A549 (cell line): ENCODE measurements around the gene PCSK6. TPM values are rescaled to one million over a fixed set of nuclear protein-coding genes. Genes with fewer than 3 reads are reported as not detected.

Source experiments
- ATAC-seq, 2 experiments: fragments of 200-7000 bp in 1 of 2; fragments of >200 bp in 1 of 2; cut with Nextera tagmentation in 1 of 2; cut with Tn5 transposase in 1 of 2; 3 replicates each; pipeline versions ENCODE4 v1.8.0 to v1.9.1; 2018 to 2020; ENCODE audit warnings: mild to moderate bottlenecking in 1 of 2, moderate library complexity in 1 of 2
- CTCF ChIA-PET: fragments of 300-600 bp; sonication (Branson Sonifier 250); formaldehyde crosslinking; extraction: SDS; loops from one replicate; lab custom pipeline; 2021; ENCODE audit warnings: antibody characterized with exemption, inconsistent platforms; lab: Yijun Ruan, JAX
- POLR2A ChIA-PET: fragments of 350-600 bp; formaldehyde crosslinking; extraction: SDS; loops from one replicate; lab custom pipeline; 2021; ENCODE audit warnings: antibody characterized with exemption, inconsistent platforms; lab: Yijun Ruan, JAX
- DNase-seq, 2 experiments: peaks; one replicate each; pipeline versions ENCODE4 v3.0.0 to v3.0.0-alpha.2; 2011 to 2016; ENCODE audit warnings: low read depth in 1 of 2, low spot score in 1 of 2
- FAIRE-seq: peaks from 2 replicates; lab custom pipeline; 2011; peaks lifted over from hg19 to GRCh38; lab: Jason Lieb, UNC
- H3K27ac ChIP-seq, 2 experiments: fragments of >200 bp; sonication (Bioruptor Twin); formaldehyde crosslinking; 3 replicates each; pipeline ENCODE4 v1.5.1; 2016 to 2017
- H3K4me1 ChIP-seq: fragments of >200 bp; sonication (Bioruptor Twin); formaldehyde crosslinking; 3 replicates; pipeline ENCODE4 v1.6.1; 2016
- H3K4me2 ChIP-seq: fragments of >200 bp; sonication (Bioruptor Twin); formaldehyde crosslinking; 3 replicates; pipeline ENCODE4 v1.6.1; 2016
- H3K4me3 ChIP-seq: fragments of >200 bp; sonication (Bioruptor Twin); formaldehyde crosslinking; 3 replicates; pipeline ENCODE4 v1.5.1; 2016
- H3K9me3 ChIP-seq: fragments of >200 bp; sonication (Bioruptor Twin); formaldehyde crosslinking; 3 replicates; pipeline ENCODE4 v1.6.1; 2016
- ATOH8 ChIP-seq: fragments of 250-450 bp; sonication (Bioruptor Pico); IDR thresholded peaks from 2 replicates; pipeline ENCODE4 v1.5.0; 2020; ENCODE audit warnings: low read depth, mild to moderate bottlenecking, moderate library complexity
- CBX2 ChIP-seq: fragments of 200-600 bp; sonication (generic); IDR thresholded peaks from 2 replicates; pipeline ENCODE4 v1.6.1; 2016; ENCODE audit warnings: low read depth, mild to moderate bottlenecking, borderline replicate concordance
- CEBPB ChIP-seq, 2 experiments: fragments of >200 bp in 1 of 2; sonication (Bioruptor Twin) in 1 of 2; formaldehyde crosslinking in 1 of 2; IDR thresholded peaks; 2 replicates each; pipeline ENCODE4 v1.6.1; 2012 to 2016
- CHD2 ChIP-seq: fragments of 150-350 bp; IDR thresholded peaks from 2 replicates; pipeline ENCODE4 v1.6.1; 2014; ENCODE audit warnings: low read length; ENCODE audit not compliant: partially characterized antibody
- CHD4 ChIP-seq: fragments of 200-600 bp; sonication (generic); IDR thresholded peaks from 2 replicates; pipeline ENCODE4 v1.6.1; 2016; ENCODE audit warnings: antibody characterized with exemption, mild to moderate bottlenecking, borderline replicate concordance
- EHMT2 ChIP-seq: fragments of 200-600 bp; sonication (generic); IDR thresholded peaks from 2 replicates; pipeline ENCODE4 v1.6.1; 2016; ENCODE audit warnings: antibody characterized with exemption, low read depth, mild to moderate bottlenecking, moderate library complexity
- ELK1 ChIP-seq: fragments of 150-350 bp; IDR thresholded peaks from 2 replicates; pipeline ENCODE4 v1.6.1; 2014; ENCODE audit warnings: low read depth, mild to moderate bottlenecking, low read length
- FOSL2 ChIP-seq, 2 experiments: fragments of 450-650 bp in 1 of 2; fragments of >200 bp in 1 of 2; sonication (Bioruptor Twin) in 1 of 2; formaldehyde crosslinking; IDR thresholded peaks; 2 replicates each; pipeline versions ENCODE4 v1.5.0 to v1.6.1; 2016 to 2020; ENCODE audit warnings: mild to moderate bottlenecking in 1 of 2, moderate library complexity in 1 of 2
- HDAC2 ChIP-seq: fragments of 200-600 bp; sonication (generic); IDR thresholded peaks from 2 replicates; pipeline ENCODE4 v1.6.1; 2016
- HOXB13 ChIP-seq: fragments of 250-450 bp; sonication (Bioruptor Pico); IDR thresholded peaks from 2 replicates; pipeline ENCODE4 v1.5.0; 2020; ENCODE audit warnings: low read depth, mild to moderate bottlenecking, moderate library complexity
- JUN ChIP-seq, 2 experiments: fragments of >200 bp; sonication (Bioruptor Twin); formaldehyde crosslinking; IDR thresholded peaks; 2 replicates in 1 of 2; 3 replicates in 1 of 2; pipeline ENCODE4 v1.6.1; 2016 to 2017
- MAX ChIP-seq: IDR thresholded peaks from 2 replicates; pipeline ENCODE4 v1.6.1; 2012
- POLR2AphosphoS2 ChIP-seq: conservative IDR thresholded peaks from 2 replicates; pipeline ENCODE4 v1.6.1; 2012; ENCODE audit warnings: low read length, improper control_type of control experiment, inconsistent platforms
- RCOR1 ChIP-seq: fragments of 150-350 bp; IDR thresholded peaks from 2 replicates; pipeline ENCODE4 v1.6.1; 2014; ENCODE audit warnings: antibody characterized with exemption, low read length, low read depth
- REST ChIP-seq: fragments of 200-600 bp; sonication (generic); IDR thresholded peaks from 2 replicates; pipeline ENCODE4 v1.6.1; 2016; ENCODE audit warnings: antibody characterized with exemption, mild to moderate bottlenecking, moderate library complexity
- RNF2 ChIP-seq: fragments of 200-600 bp; sonication (generic); IDR thresholded peaks from 2 replicates; pipeline ENCODE4 v1.6.1; 2016; ENCODE audit warnings: low read depth, mild to moderate bottlenecking, antibody characterized with exemption, moderate library complexity, borderline replicate concordance
- SREBF2 ChIP-seq: fragments of 450-650 bp; IDR thresholded peaks from 2 replicates; pipeline ENCODE4 v1.6.1; 2014; ENCODE audit warnings: mild to moderate bottlenecking, moderate library complexity
- USF2 ChIP-seq: fragments of 450-650 bp; IDR thresholded peaks from 2 replicates; pipeline ENCODE4 v1.6.1; 2014; ENCODE audit warnings: antibody characterized with exemption
- ZC3H11A ChIP-seq: fragments of 450-650 bp; IDR thresholded peaks from 2 replicates; pipeline ENCODE4 v1.6.1; 2014; ENCODE audit warnings: antibody characterized with exemption, mild to moderate bottlenecking
- ZNF302 ChIP-seq: fragments of 250-450 bp; sonication (Bioruptor Pico); IDR thresholded peaks from 2 replicates; pipeline ENCODE4 v1.9.0; 2021; ENCODE audit warnings: inconsistent platforms, mild to moderate bottlenecking, moderate library complexity
- WGBS: methylation state at CpG from one replicate; pipeline ENCODE4 v1.1.6; 2017; ENCODE audit errors: missing lambda C conversion rate; 5-methylcytosine and 5-hydroxymethylcytosine counted together
- polyA plus RNA-seq, 4 experiments: library from polyadenylated mRNA; depleted of rRNA in 3 of 4; stranded (reverse); fragments of >200 nt; fragmentation: RNase III in 1 of 4; extraction: RNeasy Plus Mini Kit Qiagen cat#74134 plus additional on column Dnase treatment in 1 of 4; gene quantifications; 2 replicates in 3 of 4; 3 replicates in 1 of 4; pipeline ENCODE4 v1.2.3, GENCODE V29; 2011 to 2017

The PCSK6 gene
- polyA plus RNA-seq, 2 of the 4 experiments (the other 2 are of a cell fraction): 10.0 to 15.2 TPM

- Histone ChIP-seq H3K9me3 (no peaks in the 10 kb centered on the region), H3K27ac (no peak overlapping the region), H3K4me1 (peaks cover 8% of the 10 kb centered on the region; the same call in 2 of the 3 replicates), H3K4me3 (no peak overlapping the region), H3K4me2 (no peak overlapping the region)
- TF ChIP-seq ZNF302 (CRISPR knock-in tag) (no peak), ELK1 (no peak), RNF2 (no peak), EHMT2 (no peak), CHD2 (no peak), CBX2 (no peak), USF2 (no peak), JUN (IDR thresholded peaks at IDR 0.05) (no peak)
- no peak for ATAC-seq
- DNase-seq: no peak
- ChIA-PET CTCF (interaction anchor here (0.8 to 3.5 kb wide), 4 partner anchors 11 to 203 kb away, joined by 3 to 30 read pairs (median 3); no protein-coding TSS in a partner anchor), POLR2A (interaction anchor here (0.6 kb wide), 1 partner anchor 192 kb away, joined by 3 read pairs; no protein-coding TSS in a partner anchor)
- 86% methylated on average over 18 of the region's 18 CpGs for WGBS
- no peak for FAIRE-seq
Observed at GRCh38 chr15:101491734-101492640, 2.5 kb upstream of the PCSK6 start.

- POLR2A ChIA-PET: interaction anchor here (0.6 kb wide), 1 partner anchor 191 kb away, joined by 3 read pairs; no protein-coding TSS in a partner anchor
- FAIRE-seq (no peak), DNase-seq (no peak), ATAC-seq (no peak)
- no peak overlapping the region for H3K27ac ChIP-seq
- peaks cover 8% of the 10 kb centered on the region; the same call in 2 of the 3 replicates for H3K4me1 ChIP-seq
- H3K4me3 ChIP-seq: no peak overlapping the region
- CTCF ChIA-PET: interaction anchor here (0.8 to 3.5 kb wide), 8 partner anchors 11 to 202 kb away, joined by 3 to 30 read pairs (median 3); partner anchors contain the start of gene SNRPA1
- TF ChIP-seq FOSL2 (IDR thresholded peaks at IDR 0.05): no peak
- peak; percentile 54 for TF ChIP-seq FOSL2 (CRISPR knock-in tag; IDR thresholded peaks at IDR 0.05)
- no peak for TF ChIP-seq POLR2AphosphoS2
- WGBS: 88% methylated on average over 16 of the region's 16 CpGs
- no peak overlapping the region for H3K4me2 ChIP-seq
- H3K9me3 ChIP-seq: no peaks in the 10 kb centered on the region
Observed at GRCh38 chr15:101490922-101491733, 1.6 kb upstream of the PCSK6 start.

GRCh38 chr15:101490408-101490891 lies 943 bp upstream of the PCSK6 start:
- WGBS: 92% methylated on average over 13 of the region's 15 CpGs
- no peak overlapping the region; the same call in 1 of the 3 replicates for H3K4me3 ChIP-seq
- FAIRE-seq (no peak), ATAC-seq (no peak), DNase-seq (no peak)
- POLR2A ChIA-PET: no interaction called here
- H3K27ac ChIP-seq: peak overlapping the region in 1 of 2 experiments; percentile 96; a peak in 3 of 6 replicates
- H3K4me2 ChIP-seq: peak overlapping the region; percentile 97
- no peak for TF ChIP-seq ZC3H11A
- TF ChIP-seq SREBF2: no peak
- no peak for TF ChIP-seq CHD4
- TF ChIP-seq REST: no peak
- TF ChIP-seq MAX: no peak
- no peak for TF ChIP-seq HOXB13 (CRISPR knock-in tag)
- no peak for TF ChIP-seq HDAC2
- TF ChIP-seq JUN (IDR thresholded peaks at IDR 0.05): no peak
- TF ChIP-seq RCOR1: no peak
- no peak for TF ChIP-seq ATOH8
- no peak for TF ChIP-seq CBX2
- no peak for TF ChIP-seq CEBPB (IDR thresholded peaks at IDR 0.05)
- H3K4me1 ChIP-seq: peaks cover 8% of the 10 kb centered on the region; the same call in 2 of the 3 replicates
- H3K9me3 ChIP-seq: no peaks in the 10 kb centered on the region
- CTCF ChIA-PET: interaction anchor here (0.7 to 2.8 kb wide), 6 partner anchors 11 to 196 kb away, joined by 3 to 20 read pairs (median 3); partner anchors contain the start of gene SNRPA1
